Activated CD4-positive, alpha-beta T cell treated with anti-CD3 and anti-CD28 coated beads for 48 hours (primary cell): ENCODE results near the gene FAM185A.
"Not testable (repeated sequence)": the region's sequence is repeated elsewhere in the genome, so short reads cannot be mapped to it uniquely, and the experiment has no call there.

Experiments
- DNase-seq: peaks from one replicate; pipeline ENCODE4 v3.0.0-alpha.2; 2020

FAM185A gene

DNA sequence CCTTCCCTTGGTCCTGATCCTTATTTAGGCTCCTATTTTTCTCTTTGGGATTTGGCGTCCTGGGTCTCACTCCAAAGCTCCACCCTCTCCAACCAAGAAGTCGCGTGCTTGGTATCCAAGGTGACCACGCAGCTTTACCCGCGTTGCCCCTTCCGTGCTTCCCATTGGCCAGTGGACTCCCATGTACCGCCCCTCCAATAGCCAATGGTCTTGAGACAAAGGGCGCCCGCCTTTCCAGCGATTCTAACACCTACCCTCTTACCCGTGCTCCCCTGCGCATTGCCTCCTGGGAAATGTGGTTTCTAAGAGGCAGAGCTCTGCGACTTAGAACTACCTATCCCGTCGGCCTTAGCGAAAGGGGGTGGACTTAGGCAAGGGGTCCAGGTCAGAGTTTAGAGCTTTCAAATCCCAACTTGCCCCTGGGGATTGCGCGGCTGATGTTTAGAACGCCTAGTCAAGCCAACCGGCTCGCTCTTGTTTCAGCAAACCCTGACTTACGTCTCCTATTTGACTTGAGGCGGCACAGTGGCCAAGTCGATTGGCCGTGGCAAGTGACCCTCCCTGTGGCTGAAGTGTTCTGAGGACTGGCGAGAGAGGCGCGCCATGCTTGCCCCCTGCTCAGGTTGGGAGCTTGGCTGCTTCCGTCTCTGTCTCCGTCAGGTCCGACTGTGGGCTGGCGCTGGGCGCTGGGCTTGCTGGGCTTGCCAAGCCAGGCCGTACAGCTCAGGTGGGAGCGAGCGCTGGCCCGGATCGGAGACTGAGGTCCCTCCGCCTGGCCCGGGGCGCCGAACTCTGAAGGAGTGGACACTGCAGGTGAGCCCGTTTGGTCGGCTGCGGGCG lies at the start of gene FAM185A:
FAM185A (plus strand) TSS at position 395 of the 840 bp plus-strand sequence; CDS start at position 604, 209 bp downstream.
- DNase-seq = peak; percentile 97

DNA sequence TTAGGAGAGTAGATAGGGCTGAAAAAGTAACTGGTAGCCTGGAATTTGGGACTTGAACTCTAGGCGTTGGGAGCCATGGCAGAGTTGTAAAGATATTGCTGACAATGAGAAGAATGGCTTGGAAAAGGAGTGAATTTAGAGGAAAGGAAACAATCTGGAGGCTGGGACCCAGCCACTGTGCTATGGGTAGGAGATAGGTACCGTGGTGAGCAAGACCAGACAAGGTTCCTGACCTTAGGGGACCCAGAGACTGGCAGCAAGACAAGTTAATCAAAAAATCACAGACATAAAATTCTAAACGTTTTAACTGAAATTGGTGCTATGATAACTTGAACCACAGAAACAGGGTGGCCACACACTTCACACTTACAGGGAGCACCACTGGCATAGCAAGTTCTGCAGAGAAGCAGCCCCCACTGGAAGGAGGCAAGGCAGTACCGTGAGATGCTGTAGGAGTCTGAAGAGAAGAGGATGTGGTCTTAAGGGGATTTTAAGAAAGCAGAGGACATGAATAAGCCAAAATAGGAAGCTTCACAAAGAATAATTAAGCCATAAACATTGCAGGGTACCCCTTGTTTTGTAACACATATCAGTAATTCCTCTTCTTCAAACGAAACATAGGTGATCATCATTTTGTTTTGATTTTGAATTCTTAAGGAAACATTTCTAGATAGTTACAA lies 35.6 kb upstream of the FAM185A start:
- DNase-seq = peak; percentile 41

DNA sequence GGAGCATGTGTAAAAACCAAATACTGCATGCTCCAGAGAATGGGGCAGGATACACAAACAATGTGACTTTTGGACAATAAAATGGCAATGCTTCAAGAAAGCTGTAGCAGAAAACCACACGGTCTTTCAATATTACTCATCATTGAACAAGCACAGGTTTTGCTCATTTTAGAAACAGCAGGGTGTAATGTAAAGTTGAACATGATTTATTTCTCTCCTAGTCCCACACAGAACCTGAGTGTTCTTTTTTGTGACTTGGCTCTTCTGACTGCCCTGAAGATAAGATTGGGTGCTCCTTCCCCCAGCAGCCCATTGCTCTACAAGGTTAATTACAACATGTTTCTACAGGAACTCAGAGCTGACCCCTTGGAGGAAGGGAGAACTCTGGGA lies 35.1 kb upstream of the FAM185A start:
- DNase-seq = not testable (repeated sequence)

DNA sequence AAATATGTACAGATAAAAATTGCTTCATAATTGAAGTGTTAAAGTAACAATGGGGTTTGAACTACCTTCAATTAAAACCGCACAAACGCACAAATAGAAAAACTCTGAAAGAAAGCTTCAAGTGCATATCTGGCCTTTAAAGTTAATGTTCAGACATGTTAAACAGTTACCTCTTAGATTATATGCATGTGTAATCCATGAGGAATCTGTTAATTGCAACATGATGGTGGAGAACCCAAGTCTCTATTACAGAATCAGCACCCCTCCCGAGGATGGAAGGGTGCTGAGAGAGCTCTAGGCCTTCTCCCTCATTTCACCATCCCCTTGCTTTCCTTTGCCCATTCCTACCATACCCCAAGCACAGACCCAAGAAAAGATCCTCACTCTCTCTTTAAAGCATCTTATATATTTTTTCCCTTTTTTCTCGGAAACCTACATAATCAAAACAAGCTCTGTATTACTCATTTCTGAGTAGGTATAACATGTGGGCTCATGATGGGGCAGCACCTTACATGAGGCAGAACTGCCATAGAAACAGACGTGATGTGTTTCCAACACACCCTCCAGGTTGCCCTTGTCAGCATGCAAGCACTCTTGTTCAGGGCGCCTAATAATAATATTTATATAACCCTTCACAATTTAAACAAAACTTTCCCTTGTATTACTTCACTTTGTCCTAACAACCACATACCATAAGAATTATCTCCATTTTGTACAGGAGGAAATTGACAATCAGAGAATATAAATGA lies 33.9 kb upstream of the FAM185A start:
- DNase-seq = peak; percentile 42

DNA sequence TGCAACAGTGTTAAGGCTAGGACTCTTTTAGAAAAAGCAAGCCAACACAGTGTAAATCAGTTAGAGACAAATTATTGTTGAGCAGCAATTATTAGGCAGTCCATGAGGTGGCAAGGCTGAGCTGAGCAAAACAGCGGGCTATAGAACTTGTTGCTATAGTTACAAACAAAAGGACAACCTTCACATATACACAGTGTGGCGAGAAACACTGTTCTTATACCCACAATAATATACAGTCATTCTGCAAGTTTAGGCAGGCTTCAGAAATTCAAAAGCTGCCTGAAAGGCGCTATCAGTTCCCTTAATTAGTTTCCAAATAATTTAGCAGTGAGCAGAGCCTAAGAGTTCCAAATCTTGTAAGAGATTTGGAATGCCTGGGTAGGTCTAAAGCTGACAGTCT lies 33.1 kb upstream of the FAM185A start:
- DNase-seq = not testable (repeated sequence)

DNA sequence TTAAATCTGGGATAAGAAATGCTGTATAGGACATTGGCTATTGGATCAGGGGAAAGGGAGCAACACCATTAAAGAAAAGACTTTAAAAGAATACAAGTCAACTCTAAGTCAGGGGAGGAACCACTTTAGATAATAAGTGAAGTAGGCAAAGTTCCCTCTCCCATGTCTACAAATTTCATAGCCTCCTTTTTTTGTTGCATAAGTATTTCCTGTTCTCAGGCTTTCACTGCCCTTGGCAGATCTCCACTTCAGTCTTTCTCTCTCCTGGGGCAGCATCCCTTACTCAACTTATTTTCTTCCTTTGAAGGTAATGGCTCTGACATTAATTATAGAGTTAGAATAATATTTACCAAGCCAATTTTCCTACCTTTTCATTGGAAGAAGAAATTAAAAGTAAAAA lies 30.3 kb upstream of the FAM185A start:
- not testable (repeated sequence) for DNase-seq

DNA sequence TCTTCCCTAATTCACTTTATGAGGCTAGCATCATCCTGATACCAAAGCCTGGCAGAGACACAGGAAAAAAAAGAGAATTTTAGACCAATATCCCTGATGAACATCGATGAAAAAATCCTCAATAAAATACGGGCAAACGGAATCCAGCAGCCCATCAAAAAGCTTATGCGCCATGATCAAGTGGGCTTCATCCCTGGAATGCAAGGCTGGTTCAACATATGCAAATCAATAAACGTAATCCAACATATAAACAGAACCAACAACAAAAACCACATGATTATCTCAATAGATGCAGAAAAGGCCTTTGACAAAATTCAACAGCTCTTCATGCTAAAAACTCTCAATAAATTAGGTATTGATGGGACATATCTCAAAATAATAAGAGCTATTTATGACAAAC lies 22.6 kb upstream of the FAM185A start:
- DNase-seq = not testable (repeated sequence)

DNA sequence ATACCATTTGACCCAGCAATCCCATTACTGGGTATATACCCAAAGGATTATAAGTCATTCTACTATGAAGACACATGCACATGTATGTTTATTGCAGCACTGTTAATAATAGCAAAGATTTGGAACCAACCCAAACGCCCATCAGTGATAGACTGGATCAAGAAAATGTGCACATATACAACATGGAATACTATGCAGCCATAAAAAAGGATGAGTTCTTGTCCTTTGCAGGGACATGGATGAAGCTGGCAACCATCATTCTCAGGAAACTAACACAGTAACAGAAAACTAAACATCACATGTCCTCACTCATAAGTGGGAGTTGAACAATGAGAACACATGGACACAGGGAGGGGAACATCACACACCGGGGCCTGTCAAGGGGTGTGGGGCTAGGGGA lies 19.1 kb upstream of the FAM185A start:
- not testable (repeated sequence) for DNase-seq

DNA sequence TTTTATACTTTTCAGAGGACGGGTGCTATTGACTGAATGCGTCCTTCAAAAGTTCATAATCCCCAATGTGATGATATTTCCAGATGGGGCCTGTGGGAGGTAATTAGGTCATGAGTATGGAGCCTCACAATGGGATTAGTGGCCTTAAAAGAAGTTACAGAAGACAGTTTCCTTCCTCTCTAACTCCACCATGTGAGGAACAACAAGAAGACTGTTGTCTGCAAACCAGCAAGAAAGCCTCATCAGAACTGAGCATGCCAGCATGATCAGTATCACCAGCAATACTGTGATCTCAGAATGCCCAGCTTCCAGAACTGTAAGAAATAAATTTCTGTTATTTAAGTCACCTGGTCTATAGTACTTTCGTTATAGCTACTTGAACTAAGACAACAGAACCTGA lies 18.4 kb upstream of the FAM185A start:
- DNase-seq = not testable (repeated sequence)

DNA sequence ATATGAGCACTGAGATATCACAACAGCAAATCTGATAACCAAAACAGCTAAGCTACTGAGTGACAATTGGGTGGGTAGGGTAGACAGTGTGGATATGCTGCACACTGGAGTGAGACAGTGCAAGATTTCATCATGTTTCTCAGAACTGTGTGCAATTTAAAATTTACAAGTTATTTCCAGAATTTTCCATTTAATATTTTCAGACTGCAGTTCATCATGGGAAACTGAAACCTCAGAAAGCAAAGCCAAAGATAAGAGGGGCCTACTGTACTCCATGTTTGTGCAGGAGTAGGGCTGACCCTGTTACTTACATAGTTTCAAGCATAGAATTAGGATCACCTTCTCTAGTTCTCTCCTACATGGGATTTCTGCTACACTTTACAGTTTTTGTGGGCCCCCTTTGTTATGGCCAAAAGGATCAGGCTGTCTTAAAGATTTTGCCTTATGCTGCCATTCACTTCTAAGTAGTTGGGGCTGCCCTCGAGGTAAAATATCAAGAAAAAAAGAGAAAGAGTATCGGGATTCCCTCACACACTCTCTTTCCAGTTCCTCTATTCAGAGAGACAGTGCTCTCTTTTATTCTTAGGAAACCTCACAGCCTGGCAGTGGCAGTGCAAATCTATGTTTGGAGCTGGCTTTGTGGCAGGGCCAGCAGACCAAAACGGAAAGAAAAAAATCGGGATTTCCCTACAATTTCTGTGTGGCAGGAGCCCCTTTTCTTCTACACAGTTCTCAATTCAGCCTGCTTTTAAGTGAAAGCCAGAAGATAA lies 6.6 kb upstream of the FAM185A start:
- not testable (repeated sequence) for DNase-seq

DNA sequence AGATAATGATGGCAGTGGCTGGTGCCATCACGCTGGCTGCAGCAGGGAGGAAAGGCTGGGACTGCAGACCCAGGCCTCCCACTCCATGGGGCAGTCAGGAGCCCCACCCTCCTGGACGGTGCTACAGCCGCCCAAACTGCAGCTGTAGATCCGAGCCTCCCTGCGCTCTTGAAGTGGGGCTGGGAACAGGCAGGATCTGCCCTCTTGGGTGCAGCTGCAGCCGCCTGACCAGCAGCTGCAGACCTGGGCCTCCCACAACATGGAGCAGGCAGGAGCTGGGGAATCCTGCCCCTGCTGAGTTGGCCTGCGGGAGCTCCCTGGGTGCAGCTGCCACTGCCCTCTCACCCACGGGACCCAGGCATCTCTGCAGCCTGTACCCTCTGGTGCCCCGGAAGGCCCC lies 4.9 kb upstream of the FAM185A start:
- not testable (repeated sequence) for DNase-seq

DNA sequence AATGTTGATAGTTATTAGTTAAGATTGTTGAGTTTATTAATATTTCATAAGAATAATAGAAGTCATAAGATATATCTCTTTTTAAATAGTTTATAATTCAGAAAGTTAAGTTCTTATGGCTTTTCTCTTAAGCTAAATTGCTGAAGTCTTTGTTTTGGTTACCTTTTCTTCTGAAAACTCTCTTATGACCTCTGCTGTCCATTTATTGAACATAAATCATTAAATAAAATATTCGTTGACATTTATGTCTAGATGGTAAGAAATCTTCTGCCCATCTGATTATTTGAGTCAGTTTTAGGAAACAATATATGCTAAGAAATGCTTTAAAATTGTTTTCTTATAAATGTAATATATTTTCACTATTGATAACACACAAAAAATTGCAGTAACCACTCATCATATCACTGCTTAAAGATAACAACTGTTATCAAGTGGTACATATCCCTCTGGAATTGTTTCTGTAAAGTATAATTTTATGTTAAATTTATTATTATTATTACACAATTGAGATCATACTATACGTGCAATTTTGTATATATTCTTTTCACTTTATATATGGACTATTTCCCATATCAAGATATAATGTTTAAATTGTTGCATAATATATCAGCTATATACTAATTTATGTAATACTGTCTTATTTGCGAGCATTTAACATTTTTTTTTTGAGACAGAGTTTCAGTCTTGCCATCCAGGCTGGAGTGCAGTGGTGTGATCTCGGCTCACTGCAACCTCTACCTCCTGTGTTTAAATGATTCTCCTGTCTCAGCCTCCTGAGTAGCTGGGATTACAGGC lies 3.1 kb upstream of the FAM185A start:
- DNase-seq = not testable (repeated sequence)

DNA sequence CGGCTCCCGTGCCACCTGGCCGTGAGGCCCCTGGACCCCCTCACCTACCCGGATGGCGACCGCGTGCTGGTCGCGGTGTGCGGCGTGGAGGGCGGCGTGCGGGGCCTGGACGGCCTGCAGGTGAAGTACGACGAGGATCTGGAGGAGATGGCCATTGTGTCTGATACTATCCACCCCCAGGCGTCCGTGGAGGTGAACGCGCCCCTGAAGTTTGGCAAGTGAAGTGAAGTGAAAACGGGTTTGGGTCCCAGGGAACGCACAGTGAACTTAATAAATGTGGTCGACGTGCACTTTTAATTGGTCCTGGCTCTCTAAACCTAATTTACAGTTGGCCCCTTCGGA lies 617 bp downstream of the FAM185A start:
- DNase-seq = not testable (repeated sequence)

DNA sequence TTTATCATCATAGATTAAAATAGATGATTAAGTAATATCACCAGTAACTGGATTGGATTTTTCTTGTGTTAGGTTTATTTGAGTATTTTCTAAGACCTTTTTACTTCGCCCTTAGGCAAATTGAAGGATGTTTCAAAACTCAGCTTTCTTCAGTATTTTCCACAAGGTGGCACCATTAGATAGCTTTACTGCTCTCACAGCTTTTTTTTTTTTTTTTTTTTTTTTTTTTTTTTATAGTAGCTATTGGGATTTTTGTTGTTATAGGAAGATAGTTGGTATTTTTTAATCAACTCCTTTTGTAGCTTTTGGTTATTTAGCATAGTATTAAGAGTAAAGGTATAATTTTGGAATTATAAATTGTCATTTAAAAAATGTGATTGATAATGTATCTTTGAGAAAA lies 9.4 kb downstream of the FAM185A start:
- DNase-seq = not testable (repeated sequence)

DNA sequence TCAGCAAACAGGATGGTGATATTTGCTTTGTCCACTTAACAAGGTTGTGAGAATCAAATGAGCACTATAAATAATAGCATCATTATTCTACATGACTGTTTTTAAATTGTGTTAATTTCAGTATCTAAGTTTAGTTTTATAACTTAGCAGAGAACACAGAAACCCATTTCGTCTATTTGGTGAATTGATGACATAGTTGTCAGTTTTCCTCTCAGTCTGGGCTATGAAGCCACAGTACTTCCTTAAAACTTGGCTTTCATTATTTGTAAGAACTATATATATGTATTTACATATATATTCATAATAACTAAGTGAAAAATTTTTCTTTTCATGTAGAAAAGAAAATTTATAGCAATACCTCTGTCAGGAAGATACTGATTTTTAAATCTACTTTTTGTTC lies 11.1 kb downstream of the FAM185A start:
- not testable (repeated sequence) for DNase-seq

DNA sequence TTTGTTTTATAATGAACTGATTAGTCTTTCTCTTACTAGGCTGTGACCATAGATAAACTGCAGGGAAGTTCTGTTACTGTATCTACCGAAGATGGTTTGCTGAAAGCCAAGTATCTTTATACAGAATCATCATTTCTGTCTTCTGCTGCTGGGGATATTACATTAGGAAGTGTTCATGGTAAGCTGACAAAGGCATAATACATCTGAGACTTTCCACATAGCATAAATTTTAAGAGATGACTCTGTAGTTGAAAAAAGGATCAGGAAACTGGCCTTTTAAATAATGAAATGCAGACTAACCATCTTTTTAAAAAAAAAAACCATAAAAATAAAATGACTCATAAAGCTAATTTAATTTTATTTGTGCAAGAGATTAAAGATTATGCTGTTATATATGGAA lies 12.4 kb downstream of the FAM185A start:
- DNase-seq = not testable (repeated sequence)

DNA sequence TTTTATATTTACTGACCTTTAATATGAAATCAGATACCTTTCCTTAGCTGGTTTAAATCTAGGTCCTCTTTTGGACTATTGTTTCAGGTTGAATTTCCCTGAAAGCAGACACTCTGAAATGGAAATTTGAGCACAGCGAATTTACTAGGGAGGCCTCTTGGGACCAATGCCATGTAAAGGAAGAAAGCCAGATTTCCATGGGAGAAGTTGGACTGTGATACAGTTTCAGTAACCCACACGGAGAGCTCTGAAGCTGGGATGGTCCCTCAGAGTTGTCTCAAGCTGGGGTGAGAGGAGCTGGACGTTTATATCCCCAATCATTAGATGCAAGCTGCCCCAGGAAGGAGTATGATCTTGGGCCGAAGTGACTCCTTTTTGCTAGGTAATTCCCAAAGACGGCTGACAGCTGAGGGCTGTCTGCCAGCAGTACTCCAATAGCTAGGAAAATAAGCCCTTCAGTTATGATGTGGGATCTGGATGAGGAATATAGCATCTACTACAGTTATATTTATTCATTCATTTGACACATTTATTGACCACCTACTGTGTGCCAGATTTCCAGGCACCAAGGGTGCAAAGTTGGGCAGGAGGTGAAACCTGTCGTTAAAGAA lies 14.6 kb downstream of the FAM185A start:
- not testable (repeated sequence) for DNase-seq

DNA sequence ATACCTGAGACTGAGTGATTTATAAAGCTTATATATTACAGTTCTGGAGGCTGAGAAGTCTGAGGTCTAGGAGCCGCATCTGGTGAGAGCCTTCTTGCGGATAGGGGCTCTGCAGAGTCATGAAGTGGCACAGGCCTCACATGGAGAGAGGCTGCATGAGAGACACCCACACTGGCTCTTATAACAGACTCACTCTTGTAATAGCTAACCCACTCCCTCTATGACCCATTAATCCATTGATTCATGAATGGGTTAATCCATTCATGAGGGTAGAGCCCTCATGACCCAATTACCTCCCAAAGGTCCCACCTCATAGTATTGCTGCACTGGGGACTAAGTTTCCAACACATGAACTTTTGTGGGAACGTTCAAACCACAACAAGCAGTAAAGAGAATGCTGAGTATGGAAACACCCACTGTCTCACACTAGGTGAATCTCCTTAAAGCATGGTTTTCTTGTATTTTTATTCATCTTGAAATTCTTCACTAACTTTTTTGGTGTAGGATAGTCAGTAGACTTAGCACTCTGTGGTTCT lies 20.9 kb downstream of the FAM185A start:
- DNase-seq = not testable (repeated sequence)

DNA sequence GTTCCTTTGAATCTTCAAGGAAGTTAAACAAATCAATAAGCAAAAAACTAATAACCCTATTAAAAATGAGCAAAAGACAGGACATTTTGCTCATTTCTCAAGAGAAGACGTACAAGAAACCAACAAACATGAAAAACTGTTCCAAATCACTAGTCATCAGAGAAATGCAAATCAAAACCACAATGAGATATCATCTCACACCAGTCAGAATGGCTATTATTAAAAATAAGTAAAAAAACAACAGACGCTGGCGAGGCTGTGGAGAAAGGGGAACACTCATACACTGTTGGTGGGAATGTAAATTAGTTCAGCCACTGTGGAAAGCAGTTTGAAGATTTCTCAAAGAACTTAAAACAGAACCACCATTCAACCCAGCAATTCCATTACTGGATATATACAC lies 21.7 kb downstream of the FAM185A start:
- not testable (repeated sequence) for DNase-seq

DNA sequence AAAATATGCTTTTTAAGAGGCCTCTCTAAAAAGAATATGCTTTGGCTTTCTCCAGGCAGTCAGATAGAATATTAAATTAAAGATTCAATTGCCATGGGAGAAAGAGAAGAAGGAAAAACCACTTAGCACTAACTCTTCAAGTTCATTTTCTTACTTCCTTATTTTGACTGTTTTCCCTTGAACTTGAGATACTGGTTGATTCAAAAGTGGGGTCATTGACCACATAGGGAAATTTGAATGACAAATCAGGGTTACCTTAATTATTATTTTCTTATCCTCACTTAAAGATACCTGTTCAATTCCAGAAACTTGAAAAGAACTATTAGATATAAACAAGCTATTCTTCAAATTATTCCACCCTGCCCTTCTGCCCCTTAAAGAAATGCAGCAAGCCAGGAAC lies 27.4 kb downstream of the FAM185A start:
- not testable (repeated sequence) for DNase-seq

DNA sequence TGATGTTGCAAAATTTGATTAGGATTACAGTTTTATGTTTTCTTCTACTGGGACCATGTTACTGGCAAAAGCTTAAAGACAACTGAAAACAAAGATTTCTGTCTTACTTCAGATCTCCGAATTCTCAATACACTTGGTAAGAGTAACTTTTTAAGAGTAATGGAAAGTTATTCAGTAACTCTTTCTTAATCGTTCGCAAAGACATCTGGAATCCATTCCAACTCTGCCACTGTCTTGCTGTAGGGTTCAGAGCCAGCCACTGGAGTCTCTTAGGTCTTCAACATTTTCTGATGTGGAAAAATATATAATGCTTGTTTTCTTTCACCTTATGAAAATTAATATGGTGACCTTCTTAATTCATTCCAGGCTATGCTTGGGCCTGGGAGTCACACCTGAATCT lies 29.9 kb downstream of the FAM185A start:
- DNase-seq = not testable (repeated sequence)
